Urothelium cell line (cell line): ENCODE results near the gene PRR11.
"Not testable (repeated sequence)": the region's sequence is repeated elsewhere in the genome, so short reads cannot be mapped to it uniquely, and the experiment has no call there.

ENCODE experiments used
- DNase-seq: peaks from one replicate; pipeline ENCODE4 v3.0.0; 2011; ENCODE audit warnings: low spot score, mixed read lengths
- FAIRE-seq: peaks from 2 replicates; lab custom pipeline; 2011; peaks lifted over from hg19 to GRCh38; lab: Jason Lieb, UNC

The PRR11 gene

DNA sequence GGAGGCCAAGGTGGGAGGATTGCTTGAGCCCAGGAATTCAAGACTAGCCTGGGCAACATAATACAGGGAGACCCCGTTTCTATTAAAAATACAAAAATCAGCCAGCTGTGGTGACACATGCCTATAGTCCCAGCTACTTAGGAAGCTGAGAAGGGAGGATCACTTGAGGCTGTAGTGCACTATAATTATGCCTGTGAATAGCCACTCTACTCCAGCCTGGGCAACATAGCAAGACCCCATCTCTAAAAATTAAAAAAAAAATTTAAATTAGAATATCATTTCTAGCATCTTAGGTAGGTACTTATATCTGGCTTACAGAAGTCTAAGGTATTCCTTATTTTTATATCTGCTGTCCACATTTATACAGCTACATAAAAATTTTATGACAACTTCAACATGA, 46.8 kb downstream of the PRR11 start:
- no peak for DNase-seq
- FAIRE-seq = no peak

DNA sequence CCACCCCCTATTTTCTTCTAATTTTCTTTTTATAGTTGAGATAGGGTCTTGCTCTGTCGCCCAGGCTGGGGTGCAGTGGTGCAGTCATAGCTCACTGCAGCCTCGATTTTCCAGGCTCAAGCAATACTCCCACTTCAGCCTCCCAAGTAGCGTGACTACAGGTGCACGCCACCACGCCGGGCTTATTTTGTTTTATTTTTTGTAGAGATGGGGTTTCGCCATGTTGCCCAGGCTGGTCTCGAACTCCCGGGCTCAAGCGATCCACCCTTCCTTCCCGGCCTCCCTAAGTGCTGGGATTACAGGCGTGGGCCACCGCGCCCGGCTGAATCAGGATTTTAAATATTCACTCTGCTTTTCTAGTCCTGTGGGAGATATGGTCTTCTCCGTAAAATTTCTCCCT, 63.8 kb downstream of the PRR11 start:
- FAIRE-seq (no peak), DNase-seq (no peak)

- FAIRE-seq = no peak
- no peak for DNase-seq
Observed at GRCh38 chr17:59219992-59220327, 64.4 kb downstream of the PRR11 start.

DNA sequence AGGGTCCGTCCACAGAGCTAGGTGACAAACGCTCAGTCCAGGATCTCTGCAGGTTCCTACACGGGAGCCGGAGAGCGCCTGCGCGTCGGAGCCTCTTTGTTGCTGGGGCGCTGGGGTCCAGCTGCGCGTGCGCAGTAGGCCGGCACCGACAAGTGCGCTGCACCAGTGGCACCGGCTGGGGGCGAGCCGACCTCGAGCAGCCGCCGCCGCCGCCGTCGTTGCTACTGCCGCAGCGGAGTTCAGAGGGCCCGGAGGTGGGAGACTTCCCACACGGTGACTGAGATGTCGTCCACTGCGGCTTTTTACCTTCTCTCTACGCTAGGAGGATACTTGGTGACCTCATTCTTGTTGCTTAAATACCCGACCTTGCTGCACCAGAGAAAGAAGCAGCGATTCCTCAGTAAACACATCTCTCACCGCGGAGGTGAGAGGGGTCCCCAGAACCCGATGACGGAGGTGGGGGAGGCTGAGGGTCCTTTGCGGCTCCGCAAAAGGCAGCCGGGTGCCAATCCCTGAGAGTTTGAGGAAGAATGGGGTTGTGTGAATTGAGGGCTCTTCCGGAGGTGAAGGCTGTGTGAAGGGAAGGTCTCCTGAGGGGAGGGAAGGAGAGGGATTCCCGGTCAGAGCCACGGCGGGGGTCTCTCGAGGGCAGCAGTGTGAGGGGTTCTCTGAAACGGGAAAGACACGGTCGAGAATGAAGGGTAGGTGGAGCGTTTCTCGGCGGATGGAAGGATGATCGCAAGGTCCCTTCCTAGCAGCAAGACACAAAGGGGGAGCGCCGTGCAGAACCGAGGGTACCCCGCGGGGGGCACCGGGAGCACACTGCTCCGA, 65.0 kb downstream of the PRR11 start, which contains the start of gene GDPD1:
GDPD1 (plus strand) TSS at position 184 of the 831 bp plus-strand sequence; CDS start at position 283, 99 bp downstream.
- FAIRE-seq (peak; percentile 99), DNase-seq (peak; percentile 100)

GRCh38 chr17:59221159-59221847, 65.8 kb downstream of the PRR11 start:
- DNase-seq = peak; percentile 54
- FAIRE-seq = no peak

- FAIRE-seq (no peak), DNase-seq (no peak)
Observed at GRCh38 chr17:59223813-59224212, 68.3 kb downstream of the PRR11 start.

DNA sequence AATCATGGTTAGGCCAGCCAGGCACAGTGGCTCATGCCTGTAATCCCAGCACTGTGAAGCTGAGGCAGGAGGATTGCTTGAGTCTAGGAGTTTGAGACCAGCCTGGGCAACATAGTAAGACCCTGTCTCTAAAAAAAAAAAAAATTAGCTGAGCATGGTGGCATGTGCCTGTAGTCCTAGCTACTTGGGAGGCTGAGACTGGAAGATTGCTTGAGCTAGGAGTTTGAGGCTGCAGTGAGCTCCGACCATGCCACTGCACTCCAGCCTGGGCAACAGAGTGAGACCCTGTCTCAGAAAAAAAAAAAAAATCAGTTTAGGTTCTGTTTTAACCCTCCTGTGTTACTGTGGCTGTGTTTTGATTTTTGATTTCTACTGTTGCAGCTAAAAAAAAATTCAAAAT, 73.0 kb downstream of the PRR11 start:
- peak; percentile 13 for FAIRE-seq
- DNase-seq = not testable (repeated sequence)

DNA sequence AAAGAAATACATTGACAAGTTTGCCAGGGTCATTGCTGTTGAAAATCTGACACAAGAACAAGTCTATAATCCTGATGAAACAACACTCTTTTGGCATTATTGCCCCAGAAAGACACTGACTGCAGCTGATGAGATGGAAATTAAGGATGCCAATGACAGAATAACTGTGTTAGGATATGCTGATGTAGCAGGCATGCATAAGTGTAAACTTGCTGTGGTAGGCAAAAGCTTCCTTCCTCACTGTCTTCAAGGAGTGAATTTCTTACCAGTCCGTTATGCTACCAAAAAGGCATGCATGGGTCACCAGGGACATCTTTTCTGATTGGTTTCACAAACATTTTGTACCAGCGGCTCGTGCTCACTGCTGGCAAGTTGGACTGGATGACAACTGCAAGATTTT, 75.2 kb downstream of the PRR11 start:
- DNase-seq (no peak), FAIRE-seq (peak; percentile 77)

GRCh38 chr17:59234631-59235030, 79.1 kb downstream of the PRR11 start:
- no peak for FAIRE-seq
- no peak for DNase-seq

DNA sequence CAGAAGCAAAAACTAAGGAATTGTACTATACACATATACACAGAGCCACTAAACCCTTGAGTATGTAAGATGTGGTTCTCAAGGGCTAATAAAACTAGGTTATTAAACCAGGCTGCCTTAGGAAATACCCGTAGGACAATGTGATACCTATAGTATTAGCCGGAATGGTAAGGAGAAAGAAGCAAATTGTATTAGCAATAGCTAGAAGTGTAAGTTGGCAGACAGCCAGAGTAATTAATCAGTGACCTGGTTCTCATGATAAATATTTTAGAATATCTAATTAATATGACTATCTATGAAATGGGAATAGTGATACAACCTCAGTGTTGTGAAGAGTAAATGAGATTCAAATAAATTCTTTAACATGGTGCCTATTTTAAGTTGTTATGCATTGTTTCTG, 83.4 kb downstream of the PRR11 start:
- no peak for DNase-seq
- peak; percentile 5 for FAIRE-seq

DNA sequence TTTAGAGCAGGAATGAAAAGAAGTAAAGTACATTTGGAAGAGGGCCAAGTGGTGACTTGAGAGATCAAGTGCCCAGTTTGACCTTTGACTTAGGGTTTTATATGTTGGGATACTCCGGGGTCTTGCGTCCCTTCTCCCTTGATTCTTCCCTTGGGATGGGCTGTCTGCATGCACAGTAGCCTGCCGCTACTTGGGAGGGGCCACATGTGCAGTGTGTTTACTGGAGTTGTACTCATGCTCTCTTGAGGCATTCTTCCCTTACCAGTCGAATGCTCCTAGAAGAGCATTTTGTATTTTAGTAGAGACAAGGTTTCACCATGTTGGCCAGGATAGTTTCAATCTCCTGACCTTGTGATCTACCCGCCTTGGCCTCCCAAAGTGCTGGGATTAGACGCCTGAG, 88.5 kb downstream of the PRR11 start:
- DNase-seq (no peak), FAIRE-seq (peak; percentile 65)
